ENCODE data around the gene OPCML. TPM values are rescaled to one million over a fixed set of nuclear protein-coding genes. Genes with fewer than 3 reads are reported as not detected.
A peak's percentile ranks its signal among the peaks of the same experiment; 100 is the strongest.

OPCML gene
- total RNA-seq, 2 donors from 2014 or later: 0.04 TPM; not detected in 1

DNA sequence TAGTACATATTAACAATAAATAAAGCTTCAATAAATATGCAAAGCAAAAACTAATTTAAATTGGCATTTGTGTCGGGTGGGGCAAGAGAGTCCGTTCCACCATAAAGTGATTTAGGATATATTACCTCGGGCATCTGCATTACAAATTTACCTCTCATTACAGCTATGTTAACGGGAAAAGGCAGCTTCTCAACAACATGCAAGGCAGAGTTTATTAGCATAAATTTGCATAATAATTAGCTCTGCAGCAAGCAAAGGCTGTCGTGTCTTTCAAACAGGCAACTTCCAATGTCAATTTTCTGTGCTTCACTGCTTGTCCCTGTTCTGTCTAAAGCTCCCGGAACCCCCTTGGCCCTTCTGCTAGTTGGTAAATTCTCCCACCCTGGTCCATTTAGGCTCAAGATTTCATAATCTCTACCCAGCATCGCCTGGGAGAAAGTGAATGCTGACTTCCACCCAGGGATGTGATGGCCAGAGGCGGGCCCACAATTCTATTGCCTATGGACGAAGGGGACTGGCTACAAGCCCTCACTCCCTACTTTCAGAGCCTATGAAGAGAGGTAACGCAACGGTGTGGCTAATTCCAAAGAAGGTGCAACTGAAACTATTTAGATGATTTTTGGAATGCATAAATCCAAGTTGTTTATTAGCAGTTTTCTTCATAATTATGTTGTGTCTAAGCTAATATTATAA is 462.1 kb downstream of the OPCML start:
- Histone ChIP-seq H3K27me3 (no peaks in the 10 kb centered on the region), H3K4me3 (no peak overlapping the region), H3K4me1 (no peaks in the 10 kb centered on the region), H3K36me3 (no peaks in the 10 kb centered on the region), H3K9me3 (no peaks in the 10 kb centered on the region), H3K27ac (no peak overlapping the region)
- TF ChIP-seq, protein P1, sequence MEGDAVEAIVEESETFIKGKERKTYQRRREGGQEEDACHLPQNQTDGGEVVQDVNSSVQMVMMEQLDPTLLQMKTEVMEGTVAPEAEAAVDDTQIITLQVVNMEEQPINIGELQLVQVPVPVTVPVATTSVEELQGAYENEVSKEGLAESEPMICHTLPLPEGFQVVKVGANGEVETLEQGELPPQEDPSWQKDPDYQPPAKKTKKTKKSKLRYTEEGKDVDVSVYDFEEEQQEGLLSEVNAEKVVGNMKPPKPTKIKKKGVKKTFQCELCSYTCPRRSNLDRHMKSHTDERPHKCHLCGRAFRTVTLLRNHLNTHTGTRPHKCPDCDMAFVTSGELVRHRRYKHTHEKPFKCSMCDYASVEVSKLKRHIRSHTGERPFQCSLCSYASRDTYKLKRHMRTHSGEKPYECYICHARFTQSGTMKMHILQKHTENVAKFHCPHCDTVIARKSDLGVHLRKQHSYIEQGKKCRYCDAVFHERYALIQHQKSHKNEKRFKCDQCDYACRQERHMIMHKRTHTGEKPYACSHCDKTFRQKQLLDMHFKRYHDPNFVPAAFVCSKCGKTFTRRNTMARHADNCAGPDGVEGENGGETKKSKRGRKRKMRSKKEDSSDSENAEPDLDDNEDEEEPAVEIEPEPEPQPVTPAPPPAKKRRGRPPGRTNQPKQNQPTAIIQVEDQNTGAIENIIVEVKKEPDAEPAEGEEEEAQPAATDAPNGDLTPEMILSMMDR (IDR thresholded peaks at IDR 0.05): no peak
- DNase-seq (ENCODE audit: low spot score): peak; percentile 13

DNA sequence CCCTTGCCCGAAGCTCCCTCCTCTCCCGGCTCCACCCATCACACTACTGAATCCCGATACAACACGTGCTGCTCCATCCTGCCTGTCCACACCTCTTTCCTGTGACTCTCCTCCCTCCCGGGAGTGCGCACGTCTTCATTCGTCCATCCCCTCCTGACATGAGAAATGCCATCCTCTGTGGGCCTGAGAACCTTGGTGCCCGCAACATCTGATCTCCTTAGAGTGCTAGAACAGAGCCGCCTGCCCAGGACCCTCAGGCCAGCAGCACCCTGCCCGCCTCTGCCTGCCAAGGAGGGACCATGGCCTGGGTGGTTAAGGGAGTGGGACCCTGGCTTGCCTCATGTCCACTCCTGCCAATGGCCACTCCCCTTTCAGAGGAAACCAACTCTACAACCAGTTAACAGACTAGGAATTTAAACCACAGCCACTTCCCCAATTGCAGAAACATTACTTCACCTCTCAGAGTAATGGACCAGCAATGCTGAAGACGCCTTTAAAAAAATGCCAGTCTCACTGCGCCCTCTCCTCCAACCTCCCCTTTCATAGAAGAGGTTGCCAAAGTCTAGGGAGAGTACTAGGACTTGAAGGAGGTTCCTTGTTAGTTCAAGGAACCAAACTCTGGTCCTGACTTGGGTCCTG is 466.3 kb downstream of the OPCML start:
- H3K36me3 ChIP-seq: no peaks in the 10 kb centered on the region
- H3K4me1 ChIP-seq: peaks cover 0 to 4% of the 10 kb centered on the region in 2 donors
- DNase-seq (ENCODE audit: low spot score): no peak
- H3K27ac ChIP-seq: no peak overlapping the region
- no peak overlapping the region for H3K4me3 ChIP-seq
- no peaks in the 10 kb centered on the region for H3K9me3 ChIP-seq
- TF ChIP-seq, protein P1 (IDR thresholded peaks at IDR 0.05): no peak
- no peaks in the 10 kb centered on the region for H3K27me3 ChIP-seq

DNA sequence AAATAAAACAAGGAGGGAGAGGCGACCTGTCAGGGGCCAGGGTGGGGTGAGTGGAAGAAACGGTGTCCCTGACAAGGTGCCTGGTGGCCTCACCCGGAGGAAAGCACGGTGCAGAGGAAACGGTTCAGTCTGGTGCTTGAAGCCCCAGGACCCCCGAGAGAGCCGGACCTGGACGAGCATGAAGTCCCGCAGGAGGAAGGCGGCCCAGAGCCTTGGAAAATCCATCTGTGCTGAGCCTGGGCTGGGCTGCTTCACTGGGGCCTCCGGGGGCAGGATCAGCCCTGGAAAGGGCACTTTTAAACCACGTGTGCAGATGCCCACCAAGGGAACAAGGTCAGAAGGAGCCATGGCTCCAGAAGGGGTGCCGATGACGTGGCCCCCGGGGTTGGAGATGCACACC is 467.3 kb downstream of the OPCML start:
- H3K4me1 ChIP-seq: peaks cover 0 to 4% of the 10 kb centered on the region in 2 donors
- TF ChIP-seq, protein P1 (IDR thresholded peaks at IDR 0.05): no peak
- H3K4me3 ChIP-seq: peak overlapping the region; percentile 42 to 59
- DNase-seq (ENCODE audit: low spot score): no peak
- peak overlapping the region in 1 of 2 donors; percentile 72 for H3K27ac ChIP-seq
- H3K36me3 ChIP-seq: no peaks in the 10 kb centered on the region
- H3K27me3 ChIP-seq: no peaks in the 10 kb centered on the region
- no peaks in the 10 kb centered on the region for H3K9me3 ChIP-seq

DNA sequence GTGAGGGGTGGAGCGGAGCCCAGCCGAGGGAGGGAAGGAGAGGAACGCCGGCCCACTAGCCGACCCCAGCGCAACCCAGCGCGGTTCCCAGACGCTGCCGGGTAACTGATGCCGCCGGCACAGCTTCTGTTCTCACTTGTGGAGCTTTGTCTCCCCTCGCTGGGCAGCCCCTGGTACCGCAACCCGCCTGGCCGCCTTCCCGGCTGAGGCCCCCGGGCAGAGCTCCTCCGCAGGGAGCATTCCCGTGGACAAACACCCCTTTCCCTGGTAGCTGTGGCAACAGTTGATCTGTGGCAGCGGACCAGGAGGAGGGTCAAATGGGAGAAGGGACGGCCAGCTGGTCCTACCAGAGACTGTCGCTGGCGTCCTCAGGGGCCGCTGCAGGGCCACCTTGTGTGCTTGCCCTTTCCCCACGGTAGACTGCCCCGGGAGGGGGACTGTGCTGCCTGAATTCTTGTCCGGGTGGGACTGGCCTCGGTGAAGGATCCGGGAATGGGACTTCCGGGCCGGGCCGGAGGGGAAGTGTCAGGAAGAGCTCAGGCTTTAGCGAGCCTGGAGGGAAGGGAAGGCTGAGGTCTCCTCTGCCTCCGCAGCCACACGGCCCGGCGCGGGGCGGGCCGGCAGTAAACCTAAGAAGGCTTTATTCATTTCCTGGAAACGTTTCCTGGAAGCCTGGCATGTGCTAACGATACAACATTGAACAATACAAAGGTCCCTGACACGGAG is 468.0 kb downstream of the OPCML start:
- peak; percentile 82 for DNase-seq (ENCODE audit: low spot score)
- Histone ChIP-seq H3K9me3 (no peaks in the 10 kb centered on the region), H3K27ac (peak overlapping the region; percentile 59 to 72), H3K27me3 (no peaks in the 10 kb centered on the region), H3K4me3 (peak overlapping the region; percentile 42 to 59), H3K36me3 (no peaks in the 10 kb centered on the region), H3K4me1 (peaks cover 0 to 4% of the 10 kb centered on the region in 2 donors)
- TF ChIP-seq, protein P1 (IDR thresholded peaks at IDR 0.05): peak; percentile 57 to 85

DNA sequence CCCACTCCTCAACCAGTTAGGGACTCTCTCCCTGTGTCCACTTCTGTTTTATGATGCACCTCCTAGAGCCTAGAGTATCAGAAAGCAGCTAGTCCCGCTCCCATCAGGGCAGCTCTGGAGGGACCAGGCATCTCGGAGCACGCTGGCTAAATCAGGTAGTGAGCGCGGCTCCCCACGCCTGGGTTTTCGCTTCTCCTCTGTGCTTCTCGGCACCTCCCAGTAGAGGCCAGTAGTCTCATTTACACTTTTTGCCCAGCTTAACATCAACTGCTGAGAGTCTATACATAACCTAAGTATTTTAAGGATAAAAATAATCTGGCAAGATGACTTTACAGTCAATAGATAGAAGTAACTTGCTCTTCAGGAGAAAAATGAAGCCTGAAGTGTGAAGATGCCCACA is 473.8 kb downstream of the OPCML start:
- Histone ChIP-seq H3K27me3 (no peaks in the 10 kb centered on the region), H3K4me1 (no peaks in the 10 kb centered on the region), H3K27ac (no peak overlapping the region), H3K9me3 (no peaks in the 10 kb centered on the region), H3K36me3 (no peaks in the 10 kb centered on the region), H3K4me3 (no peak overlapping the region)
- no peak for DNase-seq (ENCODE audit: low spot score)
- TF ChIP-seq, protein P1 (IDR thresholded peaks at IDR 0.05): no peak
